K562 (cell line): ENCODE results near the gene BCAS2. TPM values are rescaled to one million over a fixed set of nuclear protein-coding genes. Genes with fewer than 3 reads are reported as not detected.

ENCODE experiments used
- ATAC-seq: fragments of 200-7000 bp; cut with Tn5 transposase; 3 replicates; pipeline ENCODE4 v1.9.1; 2020; ENCODE audit warnings: moderate library complexity
- BruUV-seq: library from RNA; stranded (reverse); fragments of 400-500 nt; replicated peaks from 2 replicates; lab custom pipeline; 2021; lab: Mats Ljungman, UMichigan
- CTCF ChIA-PET: fragments of 300-600 bp; formaldehyde crosslinking; extraction: SDS; loops from one replicate; lab custom pipeline; 2021; ENCODE audit warnings: low intra/inter-chr PET ratio; lab: Yijun Ruan, JAX
- POLR2A ChIA-PET: fragments of 300-600, 350-650 bp; sonication (Branson Sonifier 250); formaldehyde crosslinking; extraction: SDS; loops from one replicate; lab custom pipeline; 2021; ENCODE audit warnings: antibody characterized with exemption, inconsistent platforms; lab: Yijun Ruan, JAX
- DNase-seq, 4 experiments: peaks; one replicate each; pipeline versions ENCODE4 v3.0.0 to v3.0.0-alpha.2; 2011 to 2018; ENCODE audit warnings: low spot score in 3 of 4, mixed read lengths in 3 of 4; ENCODE audit errors: extremely low read depth in 1 of 4
- FAIRE-seq: peaks from 2 replicates; lab custom pipeline; 2011; peaks lifted over from hg19 to GRCh38; lab: Jason Lieb, UNC
- H2AFZ ChIP-seq: 2 replicates; pipeline ENCODE4 v1.6.0; 2011; ENCODE audit warnings: low read depth, low read length, control low read depth, inconsistent platforms
- H3K27ac ChIP-seq: fragments of 200-600 bp; 3 replicates; pipeline ENCODE4 v1.8.0; 2011; ENCODE audit warnings: low read depth, mild to moderate bottlenecking, control low read depth, inconsistent platforms, low read length, moderate library complexity, mixed read lengths; ENCODE audit errors: extremely low read depth
- H3K27me3 ChIP-seq, 2 experiments: fragments of 300-600 bp in 1 of 2; 2 replicates in 1 of 2; 3 replicates in 1 of 2; pipeline versions ENCODE4 v1.6.0 to v1.8.0; 2011; ENCODE audit warnings: inconsistent platforms in 2 of 2, low read length in 2 of 2, mild to moderate bottlenecking in 1 of 2, mixed read lengths in 1 of 2, moderate library complexity in 1 of 2; ENCODE audit not compliant: control insufficient read depth in 2 of 2, insufficient read depth in 2 of 2
- H3K36me3 ChIP-seq: fragments of 300-600 bp; 3 replicates; pipeline ENCODE4 v1.8.0; 2011; ENCODE audit warnings: mild to moderate bottlenecking, low read length, inconsistent platforms; ENCODE audit not compliant: control insufficient read depth, insufficient read depth
- H3K4me1 ChIP-seq, 2 experiments: fragments of 200-600 bp in 1 of 2; replicated peaks in 1 of 2; 2 replicates in 1 of 2; 3 replicates in 1 of 2; pipeline versions ENCODE4 v1.5.1 to v1.8.0; 2011; ENCODE audit warnings: inconsistent platforms in 2 of 2, low read length in 2 of 2, mild to moderate bottlenecking in 1 of 2, mixed read lengths in 1 of 2, moderate library complexity in 1 of 2; ENCODE audit not compliant: control insufficient read depth in 2 of 2, insufficient read depth in 2 of 2
- H3K4me2 ChIP-seq: 2 replicates; pipeline ENCODE4 v1.6.1; 2011; ENCODE audit warnings: low read length, control low read depth, inconsistent platforms, mixed read lengths; ENCODE audit not compliant: insufficient read depth
- H3K4me3 ChIP-seq: fragments of 200-600 bp; sonication (generic), shearing (Covaris generic); 2 replicates; pipeline ENCODE4 v1.5.1; 2016; ENCODE audit warnings: control low read depth, inconsistent platforms
- H3K79me2 ChIP-seq: fragments of 200-600 bp; 3 replicates; pipeline ENCODE4 v1.8.0; 2011; ENCODE audit warnings: low read length, inconsistent platforms; ENCODE audit not compliant: control insufficient read depth, insufficient read depth
- H3K9ac ChIP-seq, 2 experiments: 2 replicates each; pipeline versions ENCODE4 v1.6.0 to v1.6.1; 2011; ENCODE audit warnings: low read depth in 2 of 2, low read length in 2 of 2, control low read depth in 1 of 2, inconsistent platforms in 1 of 2, mild to moderate bottlenecking in 1 of 2, mixed read lengths in 1 of 2; ENCODE audit not compliant: insufficient read depth in 1 of 2
- H3K9me1 ChIP-seq: one replicate; pipeline ENCODE4 v1.6.0; 2011; ENCODE audit warnings: inconsistent platforms, mild to moderate bottlenecking, low read length, moderate library complexity; ENCODE audit not compliant: control insufficient read depth, insufficient read depth
- H3K9me3 ChIP-seq: replicated peaks from 2 replicates; pipeline ENCODE4 v1.5.1; 2011; ENCODE audit warnings: low read depth, low read length, inconsistent platforms; ENCODE audit not compliant: control insufficient read depth, insufficient read depth
- H4K20me1 ChIP-seq: replicated peaks from 2 replicates; pipeline ENCODE4 v1.6.1; 2011; ENCODE audit warnings: low read length, inconsistent platforms, mixed read lengths; ENCODE audit not compliant: control insufficient read depth, insufficient read depth
- ATF1 ChIP-seq, 2 experiments: fragments of 450-650 bp in 1 of 2; IDR thresholded peaks; 2 replicates each; pipeline ENCODE4 v1.6.1; 2016; ENCODE audit warnings: missing compliant biosample characterization in 1 of 2, missing genetic modification characterization in 1 of 2
- BRCA1 ChIP-seq, 2 experiments: fragments of 450-650 bp in 1 of 2; sonication (generic) in 1 of 2; formaldehyde crosslinking in 1 of 2; IDR thresholded peaks; 2 replicates each; pipeline versions ENCODE4 v1.5.0 to v1.6.1; 2017 to 2020; ENCODE audit warnings: mild to moderate bottlenecking in 1 of 2, missing genetic modification reagents in 1 of 2
- BRF1 ChIP-seq: IDR thresholded peaks from 3 replicates; pipeline ENCODE4 v1.6.1; 2011; ENCODE audit warnings: borderline replicate concordance, mild to moderate bottlenecking; ENCODE audit not compliant: insufficient read length; ENCODE audit errors: extremely low read depth
- ILF3 ChIP-seq: fragments of 450-650 bp; IDR thresholded peaks from 2 replicates; pipeline ENCODE4 v1.6.1; 2018; ENCODE audit warnings: antibody characterized with exemption, mild to moderate bottlenecking, moderate library complexity, borderline replicate concordance
- NCOA1 ChIP-seq: fragments of 450-650 bp; IDR thresholded peaks from 2 replicates; pipeline ENCODE4 v1.6.1; 2016; ENCODE audit warnings: low read depth
- NR2C2 ChIP-seq, 2 experiments: fragments of 200-800 bp in 1 of 2; sonication (Bioruptor generic) in 1 of 2; sonication (generic) in 1 of 2; formaldehyde crosslinking in 1 of 2; IDR thresholded peaks; 2 replicates each; pipeline versions ENCODE4 v1.6.1 to v1.8.0; 2016 to 2022; ENCODE audit warnings: mild to moderate bottlenecking in 1 of 2, missing compliant biosample characterization in 1 of 2, missing genetic modification characterization in 1 of 2, missing genetic modification reagents in 1 of 2
- RBM39 ChIP-seq: fragments of 200-400 bp; formaldehyde crosslinking; optimal IDR thresholded peaks from 2 replicates; pipeline ENCODE3; 2018; ENCODE audit warnings: low read depth, low read length
- SIN3B ChIP-seq: fragments of 450-650 bp; IDR thresholded peaks from 2 replicates; pipeline ENCODE4 v1.6.1; 2017; ENCODE audit warnings: low read depth, mild to moderate bottlenecking, moderate library complexity
- SMARCC2 ChIP-seq: fragments of 450-650 bp; IDR thresholded peaks from 2 replicates; pipeline ENCODE4 v1.6.1; 2017; ENCODE audit warnings: antibody characterized with exemption, moderate library complexity, mild to moderate bottlenecking, low read depth
- SMC3 ChIP-seq: conservative IDR thresholded peaks from 2 replicates; pipeline ENCODE4 v1.6.1; 2011; ENCODE audit warnings: low read depth, low read length, improper control_type of control experiment; ENCODE audit not compliant: insufficient read depth
- ZZZ3 ChIP-seq: fragments of 450-650 bp; IDR thresholded peaks from 2 replicates; pipeline ENCODE4 v1.6.1; 2016; ENCODE audit warnings: antibody characterized with exemption, mild to moderate bottlenecking, moderate library complexity
- WGBS: fragments of 100-300 bp; shearing (Covaris generic); methylation state at CpG from one replicate; pipeline ENCODE4 v1.1.6; 2016; ENCODE audit warnings: low coverage, mixed read lengths; ENCODE audit not compliant: insufficient coverage; ENCODE audit errors: missing lambda C conversion rate; 5-methylcytosine and 5-hydroxymethylcytosine counted together
- in situ Hi-C: fragments of 300-500 bp; cut with MboI; formaldehyde crosslinking; loops from 4 replicates; pipeline ENCODE4 v1.15.0; 2018; ENCODE audit warnings: inconsistent platforms, mixed read lengths
- intact Hi-C: fragments of 100-400 bp; cut with micrococcal nuclease; formaldehyde crosslinking; loops from 2 replicates; pipeline ENCODE4 v1.14.2; 2022
- polyA plus RNA-seq, 8 experiments: library from polyadenylated mRNA; depleted of rRNA in 4 of 8; stranded (reverse) in 5 of 8; unstranded in 3 of 8; fragments of >200 nt; fragmentation: Nextera tagmentation in 2 of 8; fragmentation: Illumina TruSeq in 1 of 8; extraction: Ambion mirVana in 2 of 8; extraction: Trizol in 1 of 8; gene quantifications; 2 replicates each; pipeline versions ENCODE4 v1.2.1 to v1.2.3, GENCODE V29; 2011 to 2014; ENCODE audit warnings: inconsistent platforms in 1 of 8, missing spikeins in 1 of 8
- total RNA-seq, 7 experiments: library from RNA; depleted of rRNA in 6 of 7; stranded (reverse); fragments of >200 nt in 6 of 7; fragmentation: Illumina TruSeq in 2 of 7; extraction: Trizol in 2 of 7; gene quantifications; 2 replicates each; pipeline versions ENCODE4 v1.2.1 to v1.2.3, GENCODE V29; 2011 to 2021; ENCODE audit warnings: low replicate concordance in 1 of 7
- TF ChIP-seq, protein P1 (sequence below): conservative IDR thresholded peaks from 2 replicates; pipeline ENCODE4 v1.6.1; 2011; ENCODE audit warnings: low read depth, mild to moderate bottlenecking, low read length; ENCODE audit not compliant: control insufficient read depth
- TF ChIP-seq, protein P2 (sequence below): fragments of 450-650 bp; IDR thresholded peaks from one replicate; pipeline ENCODE4 v1.6.1; 2018; ENCODE audit warnings: mild to moderate bottlenecking, moderate library complexity; ENCODE audit not compliant: partially characterized antibody
- TF ChIP-seq, protein P3 (sequence below): fragments of 200-800 bp; sonication (Bioruptor generic); IDR thresholded peaks from 2 replicates; pipeline ENCODE4 v1.6.1; 2017; ENCODE audit warnings: missing genetic modification characterization, missing compliant biosample characterization

BCAS2 gene
- total and polyA plus RNA-seq, 9 of the 15 experiments (the other 6 are each of a cell fraction or from before 2014, with no cell fraction given), result 59.3 to 183 (median 81.1) TPM

DNA sequence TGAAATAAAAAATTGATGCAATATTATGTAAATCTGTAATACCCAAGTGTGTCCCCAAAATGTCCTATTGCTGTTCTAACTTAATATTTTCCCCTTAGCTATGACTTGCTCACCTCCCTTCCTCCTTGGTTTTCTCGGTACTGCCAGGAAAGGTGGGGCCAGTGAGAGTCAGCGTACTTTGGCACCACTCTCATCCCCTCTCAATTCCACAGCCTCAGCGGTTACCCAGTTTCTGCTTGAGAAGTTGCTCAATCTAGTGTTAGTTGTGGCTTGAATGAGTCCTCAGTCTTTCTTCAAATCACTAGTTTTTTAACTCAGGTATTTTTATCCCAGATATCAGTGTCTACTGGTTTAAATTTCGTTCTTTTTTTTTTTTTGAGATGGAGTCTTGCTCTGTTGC lies 32.3 kb downstream of the BCAS2 start (continued):
- TF ChIP-seq, protein P1, sequence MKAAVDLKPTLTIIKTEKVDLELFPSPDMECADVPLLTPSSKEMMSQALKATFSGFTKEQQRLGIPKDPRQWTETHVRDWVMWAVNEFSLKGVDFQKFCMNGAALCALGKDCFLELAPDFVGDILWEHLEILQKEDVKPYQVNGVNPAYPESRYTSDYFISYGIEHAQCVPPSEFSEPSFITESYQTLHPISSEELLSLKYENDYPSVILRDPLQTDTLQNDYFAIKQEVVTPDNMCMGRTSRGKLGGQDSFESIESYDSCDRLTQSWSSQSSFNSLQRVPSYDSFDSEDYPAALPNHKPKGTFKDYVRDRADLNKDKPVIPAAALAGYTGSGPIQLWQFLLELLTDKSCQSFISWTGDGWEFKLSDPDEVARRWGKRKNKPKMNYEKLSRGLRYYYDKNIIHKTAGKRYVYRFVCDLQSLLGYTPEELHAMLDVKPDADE, result no peak
- TF ChIP-seq, protein P2, sequence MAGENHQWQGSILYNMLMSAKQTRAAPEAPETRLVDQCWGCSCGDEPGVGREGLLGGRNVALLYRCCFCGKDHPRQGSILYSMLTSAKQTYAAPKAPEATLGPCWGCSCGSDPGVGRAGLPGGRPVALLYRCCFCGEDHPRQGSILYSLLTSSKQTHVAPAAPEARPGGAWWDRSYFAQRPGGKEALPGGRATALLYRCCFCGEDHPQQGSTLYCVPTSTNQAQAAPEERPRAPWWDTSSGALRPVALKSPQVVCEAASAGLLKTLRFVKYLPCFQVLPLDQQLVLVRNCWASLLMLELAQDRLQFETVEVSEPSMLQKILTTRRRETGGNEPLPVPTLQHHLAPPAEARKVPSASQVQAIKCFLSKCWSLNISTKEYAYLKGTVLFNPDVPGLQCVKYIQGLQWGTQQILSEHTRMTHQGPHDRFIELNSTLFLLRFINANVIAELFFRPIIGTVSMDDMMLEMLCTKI, result no peak
- no peak for TF ChIP-seq ATF1 (CRISPR knock-in tag; IDR thresholded peaks at IDR 0.05)
- TF ChIP-seq ATF1 (tag; IDR thresholded peaks at IDR 0.05), result no peak
- no peak for TF ChIP-seq SIN3B
- no peak for TF ChIP-seq RBM39
- TF ChIP-seq NR2C2 (CRISPR knock-in tag; IDR thresholded peaks at IDR 0.05), result no peak
- no peak for TF ChIP-seq NR2C2 (tag; IDR thresholded peaks at IDR 0.05)

DNA sequence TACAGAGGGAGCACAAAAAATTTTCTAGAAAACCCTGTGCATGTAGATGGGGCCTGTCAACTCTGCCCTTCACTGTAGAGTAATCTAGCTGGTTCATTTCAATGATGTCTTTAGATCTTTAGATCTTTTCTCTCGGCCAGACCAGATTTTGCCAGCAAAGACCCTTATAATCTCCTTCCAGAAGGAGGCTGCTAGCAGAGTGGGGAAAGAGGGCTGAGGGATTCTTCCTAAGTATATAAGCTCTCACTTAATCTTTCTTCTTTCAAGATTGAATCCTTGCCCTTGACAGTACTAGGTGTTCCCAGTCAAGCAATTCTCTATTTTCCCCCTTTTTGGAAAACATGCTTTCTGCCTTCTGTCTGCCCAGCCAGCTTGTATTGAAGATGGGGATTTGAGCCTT lies 34.3 kb downstream of the BCAS2 start:
- Histone ChIP-seq H3K4me2 (no peak overlapping the region), H3K9ac (no peak overlapping the region), H3K27me3 (no peaks in the 10 kb centered on the region), H3K79me2 (no peaks in the 10 kb centered on the region), H2AFZ (no peak overlapping the region), H3K9me3 (no peaks in the 10 kb centered on the region), H3K9me1 (no peaks in the 10 kb centered on the region), H3K27ac (no peak overlapping the region), H3K4me3 (no peak overlapping the region), H4K20me1 (no peaks in the 10 kb centered on the region), H3K4me1 (no peaks in the 10 kb centered on the region), H3K36me3 (no peaks in the 10 kb centered on the region)
- CTCF ChIA-PET, result no interaction called here
- intact Hi-C loops (no loop called here), in situ Hi-C loops (no loop called here)
- POLR2A ChIA-PET, result interaction anchor here (1.0 kb wide), 1 partner anchor 31 kb away, joined by 4 read pairs; no protein-coding TSS in a partner anchor
- DNase-seq, result no peak
- no peak for FAIRE-seq
- ATAC-seq, result no peak
- 17% methylated on average over 1 of the region's 1 CpG for WGBS
- BruUV-seq, result no TSS peak
- TF ChIP-seq, protein P3, sequence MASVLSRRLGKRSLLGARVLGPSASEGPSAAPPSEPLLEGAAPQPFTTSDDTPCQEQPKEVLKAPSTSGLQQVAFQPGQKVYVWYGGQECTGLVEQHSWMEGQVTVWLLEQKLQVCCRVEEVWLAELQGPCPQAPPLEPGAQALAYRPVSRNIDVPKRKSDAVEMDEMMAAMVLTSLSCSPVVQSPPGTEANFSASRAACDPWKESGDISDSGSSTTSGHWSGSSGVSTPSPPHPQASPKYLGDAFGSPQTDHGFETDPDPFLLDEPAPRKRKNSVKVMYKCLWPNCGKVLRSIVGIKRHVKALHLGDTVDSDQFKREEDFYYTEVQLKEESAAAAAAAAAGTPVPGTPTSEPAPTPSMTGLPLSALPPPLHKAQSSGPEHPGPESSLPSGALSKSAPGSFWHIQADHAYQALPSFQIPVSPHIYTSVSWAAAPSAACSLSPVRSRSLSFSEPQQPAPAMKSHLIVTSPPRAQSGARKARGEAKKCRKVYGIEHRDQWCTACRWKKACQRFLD (CRISPR knock-in tag), result no peak
- TF ChIP-seq ZZZ3 (no peak), BRCA1 (IDR thresholded peaks at IDR 0.05) (no peak), BRCA1 (CRISPR knock-in tag; IDR thresholded peaks at IDR 0.05) (no peak), ILF3 (no peak), SMARCC2 (no peak), SMC3 (no peak), BRF1 (no peak), NCOA1 (no peak)
